DMS114 treated with DMSO at 0.1 percent for 48 hours (cell line): ENCODE measurements around the gene BIK.
"Not testable (repeated sequence)": the region's sequence is repeated elsewhere in the genome, so short reads cannot be mapped to it uniquely, and the experiment has no call there.

Experiments
- DNase-seq: peaks from one replicate; lab custom pipeline; 2025; ENCODE audit not compliant: unreplicated experiment; lab: John Stamatoyannopoulos, UW

Gene BIK

DNA sequence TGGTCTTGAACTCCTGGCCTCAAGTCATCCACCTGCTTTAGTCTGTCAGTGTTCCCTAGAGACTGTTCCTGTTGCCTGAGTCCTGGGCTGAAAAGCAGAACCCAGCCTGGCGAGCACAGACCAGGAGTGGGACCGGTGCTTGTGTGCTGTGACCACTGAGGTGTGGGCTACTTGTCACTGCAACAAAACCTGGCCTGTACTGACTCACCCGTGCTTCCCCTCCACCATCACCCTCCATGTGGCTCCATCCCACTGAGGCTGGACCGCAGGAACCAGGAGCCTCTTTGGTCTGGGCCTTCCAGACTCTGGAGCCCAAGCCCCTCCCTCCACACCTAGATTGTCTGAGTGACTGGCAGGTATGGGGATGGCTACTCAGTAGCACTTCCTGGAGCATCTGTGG lies 24.0 kb downstream of the BIK start:
- DNase-seq = no peak

DNA sequence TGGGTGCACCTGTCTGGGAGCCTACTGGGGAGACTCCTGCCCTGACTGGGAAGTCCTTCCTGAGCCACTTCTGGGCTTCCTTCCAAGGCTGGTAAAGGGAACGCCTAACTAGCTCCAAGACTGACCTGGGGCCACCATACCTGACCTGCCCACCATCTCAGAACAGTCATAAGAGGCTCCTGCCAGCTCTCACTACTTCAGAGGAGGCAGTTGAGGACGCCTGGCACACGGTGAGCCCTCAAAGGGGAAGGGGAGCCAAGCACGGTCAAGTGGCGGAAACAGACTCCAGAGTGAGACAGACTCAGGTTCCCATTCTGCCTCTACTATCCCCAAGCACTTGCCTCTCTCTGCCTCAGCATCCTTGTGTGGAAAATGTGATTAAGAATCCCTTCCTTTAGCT lies 25.0 kb downstream of the BIK start:
- DNase-seq = no peak

DNA sequence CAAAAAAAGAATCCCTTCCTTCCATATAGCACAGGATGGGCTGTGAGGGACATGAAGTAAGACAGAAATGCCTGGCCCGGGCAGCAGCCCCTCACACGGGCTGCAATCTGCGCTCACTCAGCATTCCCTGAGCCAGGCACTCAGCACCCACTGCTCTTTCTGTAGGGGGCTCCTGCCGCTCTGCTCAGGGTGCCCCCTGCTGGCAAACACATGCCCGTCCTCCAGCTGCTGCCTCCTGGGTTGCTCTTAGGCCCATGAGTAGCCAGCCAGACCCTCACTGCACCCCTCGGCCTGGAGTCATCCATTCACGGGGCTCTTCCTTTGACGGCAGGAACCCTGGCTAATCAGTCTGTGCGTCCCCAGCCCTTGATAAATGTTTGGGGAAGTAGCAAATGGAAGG lies 25.7 kb downstream of the BIK start:
- peak; percentile 7 for DNase-seq

DNA sequence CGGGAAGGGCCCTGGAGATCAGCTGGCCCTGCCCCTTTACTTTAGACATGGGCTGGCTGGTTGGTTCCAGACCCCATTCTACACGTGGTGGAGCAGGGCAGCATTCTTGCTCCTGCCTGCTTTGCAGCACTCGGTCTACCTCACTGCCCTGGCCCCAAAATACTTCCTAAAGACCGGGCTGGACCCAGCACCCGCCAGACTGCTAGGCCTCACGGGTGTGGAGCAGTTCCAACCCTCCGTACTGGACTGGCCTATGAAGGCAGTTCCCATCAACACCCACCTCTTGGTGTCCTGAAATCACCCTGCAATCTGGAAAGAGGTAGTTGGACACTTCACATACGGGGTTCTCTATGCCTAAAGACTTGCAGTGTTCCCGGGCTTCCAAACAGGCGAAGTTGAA lies 26.3 kb downstream of the BIK start:
- no peak for DNase-seq

DNA sequence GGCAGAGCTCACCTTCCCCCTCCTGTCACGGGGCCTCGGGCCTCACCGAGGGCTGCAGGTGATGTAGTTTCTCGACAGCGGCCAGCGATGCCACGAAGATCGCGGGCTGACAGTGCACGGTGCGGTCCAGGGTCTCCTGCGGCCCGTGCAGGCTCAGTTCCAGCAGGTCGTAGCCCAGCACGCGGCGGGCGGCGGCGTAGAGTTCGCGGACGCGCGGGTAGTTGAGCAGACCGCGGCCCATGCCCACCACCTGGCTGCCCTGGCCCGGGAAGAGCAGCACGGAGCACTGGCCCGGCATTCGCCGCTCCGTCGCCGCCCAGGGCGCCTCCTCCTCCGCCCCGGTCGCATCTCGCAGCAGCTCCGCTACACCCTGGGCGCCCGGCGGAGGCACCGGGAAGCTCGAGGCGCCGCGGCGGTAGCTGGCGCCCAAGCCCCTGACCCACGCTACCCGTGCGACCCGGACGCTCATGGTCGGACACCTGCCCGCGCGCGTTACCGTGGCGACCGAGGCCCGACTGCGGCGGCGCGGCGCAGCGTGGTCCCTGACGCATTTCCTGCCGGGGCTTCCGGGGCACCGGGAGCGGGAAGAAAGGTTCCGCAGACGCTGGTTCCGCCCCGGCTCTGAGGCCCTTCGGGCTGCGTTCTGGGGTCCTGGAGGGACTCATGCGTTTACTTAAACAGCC lies 32.5 kb downstream of the BIK start, which contains the start of gene MCAT:
TSS of gene MCAT (minus strand) at position 519 of the 683 bp plus-strand sequence. CDS start at position 469, 50 bp downstream.
- peak; percentile 54 for DNase-seq

DNA sequence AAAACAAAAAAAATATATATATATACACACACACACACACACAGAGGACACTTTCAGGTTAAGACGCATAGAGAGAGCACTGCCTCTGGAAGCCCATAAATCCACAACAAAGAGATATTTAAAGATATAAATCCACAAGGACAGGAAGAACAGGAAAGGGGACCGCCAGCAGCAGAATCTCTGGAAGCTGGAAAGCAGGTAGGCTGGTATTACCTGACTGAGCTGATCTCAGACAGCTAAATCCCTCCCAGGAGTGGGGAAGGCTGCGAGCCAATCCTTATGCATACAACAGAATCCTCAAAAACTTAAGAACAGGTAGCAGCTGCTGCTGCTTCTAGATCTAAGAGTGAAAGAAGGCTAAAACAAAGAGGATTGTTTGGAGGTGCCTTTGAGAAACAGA lies 34.4 kb downstream of the BIK start:
- no peak for DNase-seq

DNA sequence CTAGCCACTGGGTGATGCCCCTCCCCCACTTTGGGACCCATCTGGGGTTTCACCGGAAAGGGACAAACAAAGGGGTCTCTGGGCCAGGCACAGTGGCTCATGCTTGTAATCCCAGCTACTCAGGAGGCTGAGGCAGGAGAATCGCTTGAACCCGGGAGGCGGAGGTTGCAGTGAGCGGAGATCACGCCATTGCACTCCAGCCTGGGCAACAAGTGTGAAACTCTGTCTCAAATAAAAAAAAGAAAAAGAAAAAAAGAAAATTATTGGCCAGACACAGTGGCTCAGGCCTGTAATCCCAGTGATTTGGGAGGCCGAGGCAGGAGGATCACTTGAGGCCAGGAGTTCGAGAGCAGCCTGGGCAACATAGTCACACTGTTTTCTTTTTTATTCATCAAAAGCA lies 34.8 kb downstream of the BIK start:
- not testable (repeated sequence) for DNase-seq

DNA sequence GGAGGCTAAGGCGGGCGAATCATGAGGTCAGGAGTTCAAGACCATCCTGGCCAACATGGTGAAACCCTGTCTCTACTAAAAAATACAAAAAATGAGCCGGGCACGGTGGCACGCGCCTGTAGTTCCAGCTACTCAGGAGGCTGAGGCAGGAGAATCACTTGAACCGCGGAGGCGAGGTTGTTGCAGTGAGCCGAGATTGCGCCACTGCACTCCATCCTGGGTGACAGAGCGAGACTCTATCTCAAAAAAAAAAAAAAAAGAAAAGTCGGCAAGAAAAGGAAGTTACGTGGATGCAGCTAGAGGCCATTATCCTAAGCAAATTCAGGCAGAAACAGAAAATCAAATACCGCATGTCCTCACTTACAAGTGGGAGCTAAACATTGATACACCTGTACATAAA lies 35.8 kb downstream of the BIK start:
- DNase-seq = not testable (repeated sequence)

DNA sequence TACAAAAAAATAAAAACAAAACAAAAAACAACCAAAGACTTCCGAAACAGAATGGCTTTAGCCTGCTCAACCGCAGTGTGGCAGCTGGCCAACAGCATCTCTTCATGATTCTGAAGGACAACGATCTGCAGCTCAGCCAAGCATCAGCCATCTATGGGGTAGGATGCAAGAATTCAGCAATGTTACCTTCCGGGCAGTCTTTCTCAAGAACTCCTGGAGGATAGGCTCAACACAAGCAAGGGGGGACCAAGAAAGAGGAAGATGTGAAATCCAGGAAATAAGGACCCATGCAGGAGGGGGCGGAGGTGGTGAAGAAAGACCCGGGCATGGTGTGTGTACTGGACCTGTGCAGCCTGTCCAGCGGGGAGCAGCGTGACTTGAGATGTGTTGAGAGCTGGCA lies 37.3 kb downstream of the BIK start:
- no peak for DNase-seq

DNA sequence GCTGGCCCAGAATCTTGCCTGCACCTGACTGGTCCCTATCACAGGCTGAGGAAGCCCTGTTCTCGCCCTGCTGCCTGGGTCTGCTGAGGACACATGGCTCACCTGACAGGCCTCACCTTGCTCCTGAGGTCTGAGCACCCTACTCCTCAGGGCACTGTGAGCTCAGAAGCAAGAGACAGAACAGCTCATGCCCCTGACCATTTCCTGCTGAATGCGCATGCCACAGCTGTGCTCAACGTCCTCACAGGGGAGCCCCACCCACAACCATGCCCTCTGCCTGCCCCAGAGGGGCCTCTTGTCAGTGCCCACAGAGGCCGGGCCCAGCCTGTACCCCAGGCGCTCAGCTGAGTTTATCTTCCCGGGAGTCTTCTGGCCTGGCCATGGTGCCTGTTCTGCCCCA lies 38.0 kb downstream of the BIK start:
- DNase-seq = no peak

DNA sequence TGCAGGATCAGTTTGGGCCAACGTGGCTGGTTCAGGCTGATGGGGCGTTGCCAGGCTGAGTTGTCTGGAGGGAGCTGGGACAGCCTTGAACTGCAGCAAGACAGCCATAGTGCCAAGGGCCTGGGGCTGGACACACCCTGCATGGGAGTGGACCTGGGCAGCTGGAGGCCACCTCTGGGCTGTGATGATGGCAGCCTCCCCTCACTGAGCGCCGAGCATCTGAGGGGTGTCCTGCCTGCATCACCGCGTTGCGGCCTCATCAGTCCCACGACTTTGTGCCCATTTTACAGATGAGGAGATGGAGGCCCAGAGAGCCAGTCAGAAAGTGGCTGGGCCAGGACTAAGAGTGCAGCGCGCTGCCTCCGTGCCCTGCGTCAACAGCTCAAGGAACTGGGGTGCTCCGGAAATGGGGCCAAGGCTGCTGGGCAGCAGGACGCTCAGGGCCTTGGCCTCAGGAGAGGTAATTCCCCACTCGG lies 40.2 kb downstream of the BIK start:
- DNase-seq = no peak

DNA sequence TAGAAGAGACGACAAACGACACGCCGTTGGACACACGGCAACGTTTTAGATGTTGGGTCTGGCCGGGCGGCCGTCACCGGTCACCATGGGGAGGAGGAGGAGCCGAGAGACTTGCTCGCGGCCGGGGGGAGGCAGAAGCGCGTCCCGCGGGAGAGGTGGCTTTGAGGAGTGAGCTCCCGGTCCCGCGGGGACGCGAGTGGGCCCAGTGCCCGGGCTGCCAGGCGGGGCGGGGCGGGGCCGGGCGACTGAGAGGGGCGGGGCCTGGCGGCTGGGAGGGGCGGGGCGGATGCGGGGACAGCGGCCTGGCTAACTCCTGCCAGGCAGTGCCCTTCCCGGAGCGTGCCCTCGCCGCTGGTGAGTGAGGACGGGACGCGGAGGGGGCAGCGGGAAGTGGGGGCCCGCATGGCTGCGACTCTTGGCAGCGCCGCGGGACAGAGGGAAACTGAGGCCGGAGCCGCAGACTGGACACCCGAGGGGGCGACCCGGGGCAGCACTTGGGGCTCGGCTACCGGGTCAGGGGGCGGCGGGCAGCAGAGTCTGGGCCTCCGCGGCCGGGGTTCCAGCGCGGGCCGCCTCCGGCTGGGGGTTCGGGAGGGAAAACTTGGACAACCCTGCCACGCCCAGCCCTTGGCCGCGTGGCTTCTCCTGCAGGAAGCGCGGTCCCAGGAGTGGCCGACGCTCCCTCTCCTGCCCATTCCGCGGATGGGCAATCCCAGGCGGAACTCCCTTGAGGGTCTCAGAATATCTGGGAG lies 40.9 kb downstream of the BIK start, which contains the start of gene TSPO:
TSS of gene TSPO (plus strand) at position 309 of the 752 bp plus-strand sequence. CDS start 7,680 bp downstream, outside the sequence.
- peak; percentile 18 for DNase-seq

DNA sequence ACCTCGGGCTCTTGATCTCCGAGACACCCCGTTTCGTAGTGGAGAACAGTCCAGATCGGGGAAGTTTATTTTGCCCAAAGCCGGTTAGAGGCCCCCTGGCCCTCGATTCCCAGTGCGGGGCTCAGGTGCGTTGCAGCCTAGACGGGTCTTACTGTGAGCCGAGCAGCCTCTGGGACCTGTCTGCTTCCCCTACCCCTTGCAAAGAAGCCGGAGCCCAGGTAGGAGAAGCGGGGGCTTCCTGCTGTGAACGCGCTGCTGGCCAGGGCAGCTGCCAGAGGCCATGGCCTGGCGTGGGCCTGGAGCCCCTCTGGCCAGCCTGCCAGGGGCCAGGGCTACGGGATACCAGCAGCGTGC lies 41.4 kb downstream of the BIK start:
- DNase-seq = no peak

DNA sequence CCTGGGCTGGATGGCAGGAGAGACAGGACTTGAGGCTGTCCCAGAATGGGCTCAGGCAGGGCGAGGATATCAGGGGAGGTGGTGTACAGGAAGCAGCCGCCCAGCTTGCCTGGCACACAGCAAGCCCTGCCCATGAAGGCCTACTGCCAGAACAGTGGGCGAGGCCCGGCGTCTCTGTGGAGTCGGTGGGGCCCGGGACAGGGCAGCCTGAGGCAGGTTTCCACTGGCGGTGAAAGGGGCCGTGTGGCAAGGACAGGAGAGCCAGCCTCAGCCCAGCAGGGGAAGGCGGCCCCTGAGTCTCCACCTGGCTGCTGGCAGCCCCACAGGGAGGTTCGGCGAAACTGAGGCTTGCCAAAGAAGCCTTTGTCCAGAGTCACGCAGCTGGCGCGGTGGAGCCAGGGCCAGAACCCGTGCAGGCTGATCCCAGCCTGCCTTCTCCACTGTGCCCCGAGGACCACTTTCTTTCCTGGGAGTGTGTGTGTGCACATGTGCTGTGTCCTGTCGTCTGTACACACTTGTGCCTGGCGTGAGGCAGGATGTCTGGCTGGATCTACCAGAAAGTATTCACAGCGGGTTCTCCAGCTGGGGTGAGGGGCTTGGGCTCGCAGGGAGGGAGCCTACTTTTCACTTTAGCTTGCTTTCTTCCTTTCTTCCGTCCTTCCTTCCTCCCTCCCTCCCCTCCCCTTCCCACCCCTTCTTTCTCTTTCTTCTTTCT lies 42.0 kb downstream of the BIK start:
- DNase-seq = no peak

DNA sequence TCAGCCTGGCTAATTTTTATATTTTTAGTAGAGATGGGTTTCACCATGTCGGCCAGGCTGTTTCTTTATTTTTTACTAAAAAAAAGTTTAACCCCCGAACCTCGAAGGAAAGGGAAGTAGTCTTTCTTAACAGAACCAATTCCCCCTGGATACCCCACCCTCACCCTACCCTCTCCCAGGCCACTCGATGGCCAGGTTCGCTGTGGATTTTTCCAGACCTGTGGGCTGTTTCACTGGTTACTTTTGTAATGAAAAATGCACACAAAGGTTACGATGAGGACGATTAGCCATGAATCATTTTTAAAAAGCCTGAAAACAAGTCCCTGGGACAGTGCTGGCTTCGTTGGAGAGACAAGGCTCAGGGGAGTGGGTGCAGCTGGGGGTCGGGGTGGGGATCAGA lies 43.3 kb downstream of the BIK start:
- DNase-seq = no peak

DNA sequence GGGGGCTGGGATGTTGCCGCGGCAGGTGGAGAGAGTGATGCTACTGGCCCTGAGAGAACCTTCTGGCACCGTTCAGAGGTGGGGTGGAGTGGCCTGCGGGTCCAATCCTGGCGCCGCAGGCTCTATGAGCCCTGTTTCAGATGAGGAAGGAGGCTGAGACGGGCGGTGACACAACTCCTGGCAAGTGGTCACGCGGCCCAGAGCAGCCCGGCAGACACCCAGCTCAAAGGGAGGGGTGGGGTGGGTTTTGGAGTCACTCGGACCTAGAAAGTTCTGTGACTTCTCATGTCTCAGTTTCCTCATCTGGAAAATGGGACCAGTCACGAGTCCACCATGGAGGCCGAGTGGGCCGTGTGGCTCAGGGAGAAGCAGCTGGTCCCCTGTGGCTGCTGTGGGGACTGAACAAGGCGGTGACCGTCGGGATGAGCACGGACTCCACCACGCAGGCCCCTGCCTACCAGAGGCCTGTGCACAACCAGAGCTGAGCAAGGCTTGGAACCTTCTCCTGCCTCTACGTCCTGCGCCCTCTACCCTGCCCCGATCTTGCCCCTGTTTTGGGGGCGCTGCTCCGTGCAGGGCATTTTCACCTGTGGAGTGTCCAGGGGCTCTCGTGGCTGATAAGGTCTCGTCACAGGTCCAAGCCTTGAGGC lies 44.5 kb downstream of the BIK start:
- DNase-seq = no peak

DNA sequence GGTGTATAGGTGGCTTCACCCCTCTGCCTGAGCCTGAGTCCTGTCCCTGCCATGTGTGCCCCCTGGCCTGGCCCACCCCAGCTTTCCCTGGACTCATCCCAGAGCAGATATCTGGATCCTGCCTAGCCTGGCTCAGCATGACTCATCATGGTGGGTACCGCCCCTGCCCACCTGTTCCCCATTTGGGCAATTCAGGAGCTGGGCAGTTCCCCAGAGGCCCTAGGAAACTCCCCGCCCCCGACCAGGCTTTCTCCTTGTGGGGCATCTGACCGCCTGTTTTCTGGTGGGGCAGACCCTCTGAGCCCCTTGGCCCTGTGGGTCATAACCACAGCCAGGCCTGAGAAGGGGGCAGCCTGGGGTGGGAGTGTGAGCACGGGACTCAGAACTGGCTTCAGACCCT lies 45.2 kb downstream of the BIK start:
- DNase-seq = no peak

DNA sequence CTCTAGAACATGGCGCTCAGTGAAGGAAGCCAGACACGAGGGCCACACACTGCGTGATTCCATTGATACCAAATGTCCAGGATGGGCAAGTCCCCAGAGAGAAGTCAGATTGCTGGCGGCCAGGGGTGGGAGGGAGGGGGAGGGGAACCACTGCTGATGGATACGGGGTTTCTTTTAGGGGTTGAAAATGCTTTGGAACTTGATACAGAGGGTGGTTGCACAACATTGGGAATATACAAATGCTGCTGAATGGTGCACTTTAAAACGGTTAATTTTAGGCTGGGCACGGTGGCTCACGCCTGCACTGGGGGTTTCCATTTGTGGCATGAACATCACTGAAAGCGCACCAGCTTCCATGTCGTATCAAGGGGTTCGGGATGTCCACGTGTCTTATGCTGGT lies 45.9 kb downstream of the BIK start:
- no peak for DNase-seq

DNA sequence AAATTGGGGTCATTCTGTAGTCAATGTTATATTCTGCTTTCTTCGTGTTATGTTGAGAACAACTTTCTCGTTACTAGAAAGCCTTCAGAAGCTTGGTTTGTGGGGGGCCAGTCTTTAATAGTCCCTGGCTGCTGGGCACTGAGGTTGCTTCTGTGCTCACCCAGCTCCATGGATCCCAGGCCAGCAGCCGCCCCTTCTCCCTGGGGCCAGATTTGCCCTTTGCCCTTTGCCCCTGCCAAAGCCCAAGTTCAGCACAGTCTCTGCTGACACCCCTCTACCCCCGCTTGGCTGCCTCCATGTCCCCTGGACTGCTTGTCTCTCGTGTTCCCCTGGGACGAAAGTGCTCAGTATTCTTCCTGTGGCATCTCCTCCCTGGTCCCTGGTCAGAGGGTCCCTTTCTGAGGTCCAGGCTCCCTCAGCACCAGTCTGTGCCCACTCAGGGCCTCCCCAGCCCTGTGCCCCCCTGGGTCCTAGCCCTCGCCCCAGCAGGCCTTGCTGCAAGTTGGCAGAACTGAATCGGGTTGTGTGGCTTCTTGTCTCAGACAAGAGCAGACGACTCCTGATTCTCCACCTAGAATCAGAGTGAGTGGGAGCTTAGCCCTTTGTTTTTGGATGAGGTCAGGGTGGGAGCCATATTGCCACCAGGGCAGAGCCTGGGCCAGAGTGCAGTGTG lies 47.5 kb downstream of the BIK start:
- DNase-seq = no peak

DNA sequence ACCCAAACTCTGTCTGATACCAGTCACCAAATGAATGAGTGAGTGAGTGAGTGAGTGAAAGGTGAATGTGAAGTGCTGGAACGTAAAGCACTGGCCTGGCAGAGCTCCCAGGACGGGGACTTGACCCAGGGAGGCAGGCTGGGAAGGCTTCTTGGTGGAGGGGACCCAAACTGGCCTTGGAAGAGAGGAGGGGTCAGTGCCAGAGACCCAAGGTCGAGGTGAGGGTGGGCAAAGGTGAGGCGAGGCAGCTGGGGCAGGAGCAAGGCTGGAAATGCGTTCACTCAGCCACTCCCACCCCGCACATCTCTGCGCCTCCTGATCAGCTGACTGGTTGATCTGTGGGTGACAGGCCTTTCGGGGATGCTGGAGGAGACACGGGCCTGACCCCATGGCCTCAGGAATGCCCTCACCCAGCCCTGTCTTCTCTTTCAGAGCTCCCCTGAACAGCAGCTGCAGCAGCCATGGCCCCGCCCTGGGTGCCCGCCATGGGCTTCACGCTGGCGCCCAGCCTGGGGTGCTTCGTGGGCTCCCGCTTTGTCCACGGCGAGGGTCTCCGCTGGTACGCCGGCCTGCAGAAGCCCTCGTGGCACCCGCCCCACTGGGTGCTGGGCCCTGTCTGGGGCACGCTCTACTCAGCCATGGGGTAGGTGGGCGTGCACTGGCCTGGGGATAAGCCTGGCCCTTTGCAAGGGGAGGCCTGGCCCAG lies 48.4 kb downstream of the BIK start:
- DNase-seq = no peak
